Gastroesophageal sphincter (tissue), 3 donors: ENCODE results near the gene HLA-A.

Experiments
- POLR2A ChIP-seq, 2 donors: fragments of 450-650 bp; IDR thresholded peaks; one replicate each; pipeline ENCODE4 v1.6.1; 2017; ENCODE audit warnings: antibody characterized with exemption in 2 of 2, mild to moderate bottlenecking in 2 of 2, moderate library complexity in 1 of 2
- TF ChIP-seq, protein P1 (sequence below), 4 experiments: fragments of 200-600 bp in 2 of 4; fragments of 450-650 bp in 2 of 4; sonication (generic) in 1 of 4; IDR thresholded peaks; one replicate each; pipeline ENCODE4 v1.5.1; 2017 to 2019; ENCODE audit warnings: antibody characterized with exemption in 4 of 4, mild to moderate bottlenecking in 2 of 4, moderate library complexity in 2 of 4

DNA sequence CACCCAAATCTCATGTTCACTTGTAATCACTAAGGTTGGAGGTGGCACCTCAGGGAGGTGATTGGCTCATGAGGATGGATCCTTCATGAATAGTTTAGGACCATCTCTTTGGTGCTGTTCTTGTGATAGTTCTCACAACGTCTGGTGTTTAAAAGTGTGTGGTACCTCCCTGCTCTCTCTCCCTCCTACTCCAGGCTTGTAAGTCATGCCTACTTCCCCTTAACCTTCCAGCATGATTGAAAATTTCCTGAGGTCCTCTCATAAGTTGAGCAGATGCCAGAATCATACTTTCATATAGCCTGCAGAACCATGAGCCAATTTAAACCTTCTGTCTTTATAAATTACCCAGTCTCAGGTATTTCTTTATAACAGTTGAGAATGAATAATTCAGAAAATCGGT, 16.6 kb downstream of the HLA-A start:
- TF ChIP-seq, protein P1, sequence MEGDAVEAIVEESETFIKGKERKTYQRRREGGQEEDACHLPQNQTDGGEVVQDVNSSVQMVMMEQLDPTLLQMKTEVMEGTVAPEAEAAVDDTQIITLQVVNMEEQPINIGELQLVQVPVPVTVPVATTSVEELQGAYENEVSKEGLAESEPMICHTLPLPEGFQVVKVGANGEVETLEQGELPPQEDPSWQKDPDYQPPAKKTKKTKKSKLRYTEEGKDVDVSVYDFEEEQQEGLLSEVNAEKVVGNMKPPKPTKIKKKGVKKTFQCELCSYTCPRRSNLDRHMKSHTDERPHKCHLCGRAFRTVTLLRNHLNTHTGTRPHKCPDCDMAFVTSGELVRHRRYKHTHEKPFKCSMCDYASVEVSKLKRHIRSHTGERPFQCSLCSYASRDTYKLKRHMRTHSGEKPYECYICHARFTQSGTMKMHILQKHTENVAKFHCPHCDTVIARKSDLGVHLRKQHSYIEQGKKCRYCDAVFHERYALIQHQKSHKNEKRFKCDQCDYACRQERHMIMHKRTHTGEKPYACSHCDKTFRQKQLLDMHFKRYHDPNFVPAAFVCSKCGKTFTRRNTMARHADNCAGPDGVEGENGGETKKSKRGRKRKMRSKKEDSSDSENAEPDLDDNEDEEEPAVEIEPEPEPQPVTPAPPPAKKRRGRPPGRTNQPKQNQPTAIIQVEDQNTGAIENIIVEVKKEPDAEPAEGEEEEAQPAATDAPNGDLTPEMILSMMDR (IDR thresholded peaks at IDR 0.05), result no peak
- no peak for TF ChIP-seq POLR2A (IDR thresholded peaks at IDR 0.05)
